PC-9 (cell line): ENCODE results near the gene IGFBP6. TPM values are rescaled to one million over a fixed set of nuclear protein-coding genes. Genes with fewer than 3 reads are reported as not detected.

Source experiments
- BruUV-seq: library from RNA; stranded (reverse); fragments of 400-500 nt; replicated peaks from 2 replicates; lab custom pipeline; 2021; lab: Mats Ljungman, UMichigan
- CTCF ChIA-PET: fragments of 300-600 bp; sonication (Branson Sonifier 250); formaldehyde crosslinking; loops from one replicate; lab custom pipeline; 2022; ENCODE audit warnings: antibody characterized with exemption; lab: Charles Lee
- POLR2A ChIA-PET: fragments of 300-600 bp; sonication (Branson Sonifier 250); formaldehyde crosslinking; loops from one replicate; lab custom pipeline; 2022; ENCODE audit warnings: antibody characterized with exemption; ENCODE audit not compliant: unreplicated experiment; lab: Charles Lee
- DNase-seq, 2 experiments: peaks; one replicate each; pipeline versions ENCODE4 v3.0.0 to v3.0.0-alpha.2; 2015 to 2022; ENCODE audit warnings: mixed read lengths in 1 of 2
- H2AFZ ChIP-seq: fragments of 200-600 bp; sonication (generic); 2 replicates; pipeline ENCODE4 v1.8.1; 2017; ENCODE audit warnings: antibody characterized with exemption
- H3F3A ChIP-seq: fragments of 200-600 bp; sonication (generic); 2 replicates; pipeline ENCODE4 v1.8.1; 2017; ENCODE audit warnings: antibody characterized with exemption, mild to moderate bottlenecking, low read depth; ENCODE audit not compliant: insufficient read depth
- H3K27ac ChIP-seq: fragments of 200-600 bp; sonication (generic); 2 replicates; pipeline ENCODE4 v1.6.1; 2016; ENCODE audit warnings: mixed run types
- H3K27me3 ChIP-seq: fragments of 200-600 bp; sonication (generic); 2 replicates; pipeline ENCODE4 v1.6.1; 2016; ENCODE audit warnings: low read depth, mixed run types; ENCODE audit not compliant: insufficient read depth
- H3K36me3 ChIP-seq: fragments of 200-600 bp; sonication (generic); 2 replicates; pipeline ENCODE4 v1.6.1; 2016; ENCODE audit warnings: low read depth, mixed run types
- H3K4me1 ChIP-seq: fragments of 200-600 bp; sonication (generic); replicated peaks from 2 replicates; pipeline ENCODE4 v1.6.1; 2016; ENCODE audit warnings: mixed run types; ENCODE audit not compliant: insufficient read depth
- H3K4me2 ChIP-seq: fragments of 200-600 bp; sonication (generic); 2 replicates; pipeline ENCODE4 v1.6.1; 2017; ENCODE audit warnings: mixed run types
- H3K4me3 ChIP-seq: fragments of 200-600 bp; sonication (generic); 2 replicates; pipeline ENCODE4 v1.6.1; 2016; ENCODE audit warnings: mixed run types
- H3K79me2 ChIP-seq: fragments of 200-600 bp; sonication (generic); 2 replicates; pipeline ENCODE4 v1.6.1; 2017; ENCODE audit warnings: low read depth, mixed run types
- H3K9me2 ChIP-seq: fragments of 200-600 bp; sonication (generic); 2 replicates; pipeline ENCODE4 v1.8.1; 2017; ENCODE audit warnings: mild to moderate bottlenecking; ENCODE audit not compliant: insufficient read depth
- H3K9me3 ChIP-seq: fragments of 200-600 bp; sonication (generic); 2 replicates; pipeline ENCODE4 v1.8.1; 2016; ENCODE audit warnings: low read depth; ENCODE audit not compliant: insufficient read depth
- H4K20me1 ChIP-seq: fragments of 200-600 bp; sonication (generic); 2 replicates; pipeline ENCODE4 v1.8.1; 2017; ENCODE audit not compliant: insufficient read depth
- EZH2 ChIP-seq: fragments of 200-600 bp; sonication (generic); IDR thresholded peaks from 2 replicates; pipeline ENCODE4 v1.8.0; 2017; ENCODE audit warnings: antibody characterized with exemption, low read depth
- intact Hi-C: fragments of 100-400 bp; cut with micrococcal nuclease; formaldehyde crosslinking; loops from one replicate; pipeline ENCODE4 v1.10.0; 2022; ENCODE audit not compliant: unreplicated experiment
- total RNA-seq: library from RNA; stranded (reverse); gene quantifications from 2 replicates; pipeline ENCODE4 v1.2.3, GENCODE V29; 2021
- TF ChIP-seq, protein P1 (sequence below): fragments of 200-600 bp; sonication (generic); conservative IDR thresholded peaks from 2 replicates; pipeline ENCODE4 v1.6.1; 2017; ENCODE audit warnings: mixed run types, antibody characterized with exemption, mild to moderate bottlenecking, moderate library complexity

Gene IGFBP6
- total RNA-seq, 1 experiment from 2014 or later, result 290 TPM

DNA sequence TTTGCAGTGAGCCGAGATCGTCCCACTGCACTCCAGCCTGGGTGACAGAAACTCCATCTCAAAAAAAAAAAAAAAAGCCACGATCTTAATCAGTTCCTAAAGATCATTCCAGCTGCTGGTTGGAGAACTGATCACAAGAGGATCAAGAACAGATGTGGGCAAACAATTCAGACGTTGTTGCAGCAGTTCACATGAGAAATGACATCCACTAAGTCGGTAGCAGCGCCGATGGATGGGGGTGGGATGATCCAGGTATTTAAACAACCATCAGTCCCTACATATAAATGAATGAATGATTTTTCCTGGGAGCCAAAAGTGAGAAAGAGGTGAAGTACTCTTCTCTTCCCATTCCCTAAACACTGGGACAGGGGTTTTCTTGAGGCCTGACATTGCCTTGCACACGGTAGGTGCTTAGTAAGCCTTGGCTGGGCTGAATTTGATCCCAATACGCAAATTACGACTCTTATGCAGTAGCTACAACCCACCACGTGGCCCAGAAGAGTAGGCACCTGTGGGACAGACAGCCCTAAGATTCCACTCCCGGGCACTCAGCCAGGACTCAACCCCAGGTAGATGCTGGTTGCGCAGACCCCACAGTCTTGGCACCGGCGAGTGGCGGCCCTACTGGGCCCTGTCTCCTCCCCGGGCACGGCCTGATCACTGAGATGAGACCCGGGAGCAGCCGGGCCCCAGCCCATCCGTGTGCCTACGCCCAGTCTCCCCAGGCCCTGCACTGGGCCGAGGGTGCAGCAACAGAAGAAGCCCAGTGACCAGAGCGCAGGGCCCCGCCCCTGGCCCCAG is 18.8 kb upstream of the IGFBP6 start:
- Histone ChIP-seq H3K9me2 (no peaks in the 10 kb centered on the region), H3K4me2 (peak overlapping the region; percentile 94), H3K27me3 (no peaks in the 10 kb centered on the region), H2AFZ (peak overlapping the region; percentile 94), H3F3A (peaks cover 28% of the 10 kb centered on the region), H3K27ac (peak overlapping the region; percentile 80), H3K4me3 (peak overlapping the region; percentile 94), H4K20me1 (no peaks in the 10 kb centered on the region), H3K36me3 (no peaks in the 10 kb centered on the region), H3K79me2 (peaks cover 18% of the 10 kb centered on the region; the same call in 1 of the 2 replicates), H3K4me1 (peaks cover 25% of the 10 kb centered on the region), H3K9me3 (no peaks in the 10 kb centered on the region)
- CTCF ChIA-PET, result interaction anchor here (0.6 to 2.7 kb wide), 6 partner anchors 13 to 242 kb away, joined by 3 to 16 read pairs (median 5); partner anchors contain the start of genes AAAS and IGFBP6
- TSS peak; percentile 68 for BruUV-seq
- POLR2A ChIA-PET, result interaction anchor here (0.6 to 2.1 kb wide), 18 partner anchors 12 to 1120 kb away, joined by 3 to 26 read pairs (median 7); partner anchors contain the start of genes CSAD, TARBP2 and ZNF740
- TF ChIP-seq, protein P1, sequence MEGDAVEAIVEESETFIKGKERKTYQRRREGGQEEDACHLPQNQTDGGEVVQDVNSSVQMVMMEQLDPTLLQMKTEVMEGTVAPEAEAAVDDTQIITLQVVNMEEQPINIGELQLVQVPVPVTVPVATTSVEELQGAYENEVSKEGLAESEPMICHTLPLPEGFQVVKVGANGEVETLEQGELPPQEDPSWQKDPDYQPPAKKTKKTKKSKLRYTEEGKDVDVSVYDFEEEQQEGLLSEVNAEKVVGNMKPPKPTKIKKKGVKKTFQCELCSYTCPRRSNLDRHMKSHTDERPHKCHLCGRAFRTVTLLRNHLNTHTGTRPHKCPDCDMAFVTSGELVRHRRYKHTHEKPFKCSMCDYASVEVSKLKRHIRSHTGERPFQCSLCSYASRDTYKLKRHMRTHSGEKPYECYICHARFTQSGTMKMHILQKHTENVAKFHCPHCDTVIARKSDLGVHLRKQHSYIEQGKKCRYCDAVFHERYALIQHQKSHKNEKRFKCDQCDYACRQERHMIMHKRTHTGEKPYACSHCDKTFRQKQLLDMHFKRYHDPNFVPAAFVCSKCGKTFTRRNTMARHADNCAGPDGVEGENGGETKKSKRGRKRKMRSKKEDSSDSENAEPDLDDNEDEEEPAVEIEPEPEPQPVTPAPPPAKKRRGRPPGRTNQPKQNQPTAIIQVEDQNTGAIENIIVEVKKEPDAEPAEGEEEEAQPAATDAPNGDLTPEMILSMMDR, result 0 out of 2 replicates have a peak, but pooled peaks have one; percentile 36
- no peak for TF ChIP-seq EZH2
- DNase-seq, result no peak
- intact Hi-C loops, result loop anchor here (2.0 kb wide), 2 partner anchors 20 to 30 kb away; no protein-coding TSS in a partner anchor

DNA sequence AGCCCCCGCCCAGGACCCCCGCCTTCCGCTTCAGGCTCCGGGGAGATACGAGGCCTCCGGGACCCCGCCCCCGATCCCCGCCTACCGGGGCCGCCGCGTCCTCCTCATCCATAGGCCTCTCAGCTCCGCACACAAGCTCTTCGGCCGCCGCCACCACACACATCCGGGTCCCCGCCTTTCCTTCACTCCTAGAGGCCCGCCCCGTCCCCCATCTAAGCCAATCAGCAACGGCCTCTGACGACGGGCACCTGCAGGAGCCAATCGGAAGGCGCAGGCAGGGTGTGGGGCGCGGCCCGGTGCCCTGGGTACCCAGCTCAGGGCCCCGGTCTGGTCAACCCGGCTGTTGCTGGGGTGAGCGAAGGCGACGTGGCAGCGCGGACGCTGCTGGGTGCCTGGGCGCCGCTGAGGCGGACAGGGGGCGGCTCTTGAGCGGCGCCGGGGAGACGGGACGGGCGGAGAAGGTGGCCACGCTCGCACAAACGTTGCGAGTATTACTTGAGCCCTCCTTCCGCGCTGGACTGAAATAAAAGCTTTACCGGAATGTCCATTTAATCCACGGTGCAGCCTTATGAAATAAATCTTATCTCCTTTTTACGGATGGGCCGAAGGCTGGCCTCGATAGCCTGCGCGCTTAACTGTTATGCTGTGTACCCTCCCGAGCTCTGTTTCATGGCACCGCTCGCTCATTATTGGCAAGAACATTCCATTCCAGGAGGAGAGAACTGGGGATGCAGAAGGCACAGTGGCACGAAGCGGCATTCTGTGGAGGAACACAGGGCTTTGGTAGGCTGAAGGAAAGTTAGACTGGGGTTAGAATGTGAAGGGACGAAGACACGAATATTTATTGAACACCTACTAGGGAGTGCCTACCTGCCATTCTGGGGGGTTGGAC is 18.0 kb upstream of the IGFBP6 start, which contains the start of gene SPRYD3:
Gene SPRYD3, minus strand, starts transcription at position 165 of the 892 bp plus-strand sequence. Its CDS starts 57 bp downstream, at position 108.
- H3K4me2 ChIP-seq, result peak within 1 kb of the TSS; percentile 100
- H3K9me3 ChIP-seq, result no peaks in the 10 kb centered on the region
- intact Hi-C loops, result loop anchor here (2.0 kb wide), 2 partner anchors 19 to 31 kb away; no protein-coding TSS in a partner anchor
- H3K9me2 ChIP-seq, result no peaks in the 10 kb centered on the region
- H3K36me3 ChIP-seq, result no peaks in the 10 kb centered on the region
- H3K79me2 ChIP-seq, result peaks cover 18% of the 10 kb centered on the region; the same call in 1 of the 2 replicates
- no peaks in the 10 kb centered on the region for H4K20me1 ChIP-seq
- TSS peak; percentile 94 for BruUV-seq
- no peaks in the 10 kb centered on the region for H3K27me3 ChIP-seq
- peaks cover 28% of the 10 kb centered on the region for H3F3A ChIP-seq
- TF ChIP-seq, protein P1, result no peak
- TF ChIP-seq EZH2, result no peak
- peaks cover 25% of the 10 kb centered on the region for H3K4me1 ChIP-seq
- POLR2A ChIA-PET, result interaction anchor here (0.5 to 2.1 kb wide), 20 partner anchors 13 to 1119 kb away, joined by 3 to 26 read pairs (median 7); partner anchors contain the start of genes CSAD, TARBP2 and ZNF740
- H3K27ac ChIP-seq, result peak within 1 kb of the TSS; percentile 80
- peak within 1 kb of the TSS; percentile 94 for H3K4me3 ChIP-seq
- peak within 1 kb of the TSS; percentile 94 for H2AFZ ChIP-seq
- CTCF ChIA-PET, result interaction anchor here (0.6 to 2.7 kb wide), 5 partner anchors 14 to 242 kb away, joined by 4 to 16 read pairs (median 5); partner anchors contain the start of genes AAAS and IGFBP6
- peak; percentile 91 to 99 for DNase-seq
